NK-92 (cell line): ENCODE data around the gene ZNF580.
A peak's percentile ranks its signal among the peaks of the same experiment; 100 is the strongest.

Experiments
- DNase-seq: peaks from one replicate; lab custom pipeline; 2025; ENCODE audit not compliant: unreplicated experiment; lab: John Stamatoyannopoulos, UW

Gene ZNF580

GRCh38 chr19:55658846-55659459 is 18.2 kb downstream of the ZNF580 start:
- DNase-seq = no peak

GRCh38 chr19:55659822-55660221 is 19.0 kb downstream of the ZNF580 start:
- DNase-seq = no peak

- DNase-seq = no peak
These were observed 19.6 kb downstream of the ZNF580 start for GRCh38 chr19:55660404-55660803.

GRCh38 chr19:55660991-55661390 is 20.2 kb downstream of the ZNF580 start:
- DNase-seq = no peak

GRCh38 chr19:55661826-55662225 is 21.0 kb downstream of the ZNF580 start:
- DNase-seq = no peak

- no peak for DNase-seq
These were observed 23.2 kb downstream of the ZNF580 start for GRCh38 chr19:55663846-55664536.

GRCh38 chr19:55666343-55667005 is 25.7 kb downstream of the ZNF580 start:
- DNase-seq = no peak

- DNase-seq = no peak
These were observed 26.2 kb downstream of the ZNF580 start for GRCh38 chr19:55667006-55667381.

- no peak for DNase-seq
These were observed 26.7 kb downstream of the ZNF580 start for GRCh38 chr19:55667511-55667910.

- no peak for DNase-seq
These were observed 27.2 kb downstream of the ZNF580 start for GRCh38 chr19:55667958-55668357.

GRCh38 chr19:55668603-55669348 is 28.0 kb downstream of the ZNF580 start:
- no peak for DNase-seq

- DNase-seq = no peak
These were observed 28.8 kb downstream of the ZNF580 start for GRCh38 chr19:55669418-55670279.

- DNase-seq = no peak
These were observed 29.7 kb downstream of the ZNF580 start for GRCh38 chr19:55670280-55671053.

GRCh38 chr19:55671054-55671378 is 30.2 kb downstream of the ZNF580 start:
- DNase-seq = no peak

GRCh38 chr19:55672418-55672817 is 31.6 kb downstream of the ZNF580 start:
- no peak for DNase-seq

- DNase-seq = no peak
These were observed 32.7 kb downstream of the ZNF580 start for GRCh38 chr19:55673465-55673864.

GRCh38 chr19:55673889-55674288 is 33.1 kb downstream of the ZNF580 start:
- DNase-seq = no peak

- DNase-seq = no peak
These were observed 33.6 kb downstream of the ZNF580 start for GRCh38 chr19:55674459-55674840.

GRCh38 chr19:55674841-55675660 is 34.2 kb downstream of the ZNF580 start, which contains the start of gene EPN1:
Gene EPN1, plus strand, starts transcription at chr19:55675226. Its CDS starts 3,402 bp downstream, at chr19:55678628.
- peak; percentile 90 for DNase-seq
